Upper lobe of right lung (tissue), 1 donor: ENCODE results near the gene MLN. TPM values are rescaled to one million over a fixed set of nuclear protein-coding genes. Genes with fewer than 3 reads are reported as not detected.

Experiments used
- ATAC-seq: fragments of 200-7000 bp; cut with Tn5 transposase; one replicate; pipeline ENCODE4 v1.9.1; 2020; ENCODE audit warnings: mild to moderate bottlenecking, moderate library complexity
- DNase-seq: peaks from one replicate; pipeline ENCODE4 v3.0.0-alpha.2; 2020
- H3K27ac ChIP-seq: fragments of 200-600 bp; one replicate; pipeline ENCODE4 v1.8.0; 2022
- H3K27me3 ChIP-seq: fragments of 200-600 bp; one replicate; pipeline ENCODE4 v1.8.0; 2022; ENCODE audit warnings: mild to moderate bottlenecking
- H3K36me3 ChIP-seq: fragments of 200-600 bp; one replicate; pipeline ENCODE4 v1.8.0; 2022
- H3K4me1 ChIP-seq: fragments of 200-600 bp; one replicate; pipeline ENCODE4 v1.8.0; 2022
- H3K4me3 ChIP-seq: fragments of 200-600 bp; one replicate; pipeline ENCODE4 v1.8.0; 2022; ENCODE audit warnings: mild to moderate bottlenecking
- H3K9me3 ChIP-seq: fragments of 200-600 bp; one replicate; pipeline ENCODE4 v1.8.0; 2022
- intact Hi-C: fragments of 100-400 bp; cut with DNase I; formaldehyde crosslinking; loops from one replicate; pipeline ENCODE4 v1.11.0; 2022
- total RNA-seq: library from RNA; stranded (reverse); fragmentation: NEBNext Ultra II Directional; extraction: Animal tissue kit (Norgen Biotek cat#: 25700); gene quantifications from one replicate; pipeline ENCODE4 v1.2.1, GENCODE V29; 2021
- TF ChIP-seq, protein P1 (sequence below): fragments of 200-600 bp; IDR thresholded peaks from one replicate; pipeline ENCODE4 v1.8.0; 2022; ENCODE audit warnings: antibody characterized with exemption
- donor health status: DM: no; HTN: yes; CAD: no; lungs with severe emphysema.

Gene MLN
- total RNA-seq, 1 donor from 2014 or later, result not detected

- Histone ChIP-seq H3K36me3 (no peaks in the 10 kb centered on the region), H3K4me1 (peaks cover 12% of the 10 kb centered on the region), H3K4me3 (no peak overlapping the region), H3K27me3 (no peaks in the 10 kb centered on the region), H3K9me3 (no peaks in the 10 kb centered on the region), H3K27ac (no peak overlapping the region)
- ATAC-seq (no peak), DNase-seq (no peak)
- intact Hi-C loops, result no loop called here
- TF ChIP-seq, protein P1, sequence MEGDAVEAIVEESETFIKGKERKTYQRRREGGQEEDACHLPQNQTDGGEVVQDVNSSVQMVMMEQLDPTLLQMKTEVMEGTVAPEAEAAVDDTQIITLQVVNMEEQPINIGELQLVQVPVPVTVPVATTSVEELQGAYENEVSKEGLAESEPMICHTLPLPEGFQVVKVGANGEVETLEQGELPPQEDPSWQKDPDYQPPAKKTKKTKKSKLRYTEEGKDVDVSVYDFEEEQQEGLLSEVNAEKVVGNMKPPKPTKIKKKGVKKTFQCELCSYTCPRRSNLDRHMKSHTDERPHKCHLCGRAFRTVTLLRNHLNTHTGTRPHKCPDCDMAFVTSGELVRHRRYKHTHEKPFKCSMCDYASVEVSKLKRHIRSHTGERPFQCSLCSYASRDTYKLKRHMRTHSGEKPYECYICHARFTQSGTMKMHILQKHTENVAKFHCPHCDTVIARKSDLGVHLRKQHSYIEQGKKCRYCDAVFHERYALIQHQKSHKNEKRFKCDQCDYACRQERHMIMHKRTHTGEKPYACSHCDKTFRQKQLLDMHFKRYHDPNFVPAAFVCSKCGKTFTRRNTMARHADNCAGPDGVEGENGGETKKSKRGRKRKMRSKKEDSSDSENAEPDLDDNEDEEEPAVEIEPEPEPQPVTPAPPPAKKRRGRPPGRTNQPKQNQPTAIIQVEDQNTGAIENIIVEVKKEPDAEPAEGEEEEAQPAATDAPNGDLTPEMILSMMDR, result no peak
Measured at GRCh38 chr6:33839399-33840047, 35.7 kb upstream of the MLN start.

DNA sequence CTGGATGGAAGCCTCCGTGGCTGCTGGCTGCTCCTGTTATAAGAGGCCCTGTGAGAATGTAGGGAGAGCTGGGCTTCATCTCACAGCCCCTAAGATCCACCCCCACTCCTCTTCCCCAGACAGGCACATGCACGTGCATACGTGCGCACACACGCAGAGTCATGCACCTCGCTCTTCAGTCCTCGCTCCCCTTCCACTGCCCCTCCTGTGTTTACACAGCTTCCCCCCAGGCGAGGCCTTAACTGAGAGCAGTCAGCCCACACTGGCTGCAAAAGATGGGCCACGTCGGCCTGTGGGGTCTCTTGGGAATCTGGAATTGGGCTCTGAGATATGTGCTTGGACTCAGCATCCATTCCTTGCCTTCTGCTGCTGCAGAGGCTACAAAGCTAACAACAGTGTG lies 35.2 kb upstream of the MLN start:
- TF ChIP-seq, protein P1, result no peak
- H3K4me3 ChIP-seq, result no peak overlapping the region
- no peaks in the 10 kb centered on the region for H3K9me3 ChIP-seq
- no peaks in the 10 kb centered on the region for H3K36me3 ChIP-seq
- intact Hi-C loops, result no loop called here
- no peaks in the 10 kb centered on the region for H3K27me3 ChIP-seq
- no peak for ATAC-seq
- H3K4me1 ChIP-seq, result peaks cover 12% of the 10 kb centered on the region
- no peak for DNase-seq
- H3K27ac ChIP-seq, result no peak overlapping the region

GRCh38 chr6:33837971-33838665 lies 34.3 kb upstream of the MLN start:
- no peaks in the 10 kb centered on the region for H3K9me3 ChIP-seq
- H3K36me3 ChIP-seq, result no peaks in the 10 kb centered on the region
- H3K27me3 ChIP-seq, result no peaks in the 10 kb centered on the region
- peaks cover 12% of the 10 kb centered on the region for H3K4me1 ChIP-seq
- TF ChIP-seq, protein P1, result no peak
- intact Hi-C loops, result no loop called here
- no peak overlapping the region for H3K27ac ChIP-seq
- no peak overlapping the region for H3K4me3 ChIP-seq
- no peak for ATAC-seq
- DNase-seq, result no peak

GRCh38 chr6:33836806-33837469 lies 33.1 kb upstream of the MLN start:
- Histone ChIP-seq H3K4me1 (peaks cover 12% of the 10 kb centered on the region), H3K4me3 (no peak overlapping the region), H3K27ac (no peak overlapping the region), H3K27me3 (no peaks in the 10 kb centered on the region), H3K36me3 (no peaks in the 10 kb centered on the region), H3K9me3 (no peaks in the 10 kb centered on the region)
- TF ChIP-seq, protein P1, result no peak
- intact Hi-C loops, result no loop called here
- DNase-seq (no peak), ATAC-seq (no peak)

DNA sequence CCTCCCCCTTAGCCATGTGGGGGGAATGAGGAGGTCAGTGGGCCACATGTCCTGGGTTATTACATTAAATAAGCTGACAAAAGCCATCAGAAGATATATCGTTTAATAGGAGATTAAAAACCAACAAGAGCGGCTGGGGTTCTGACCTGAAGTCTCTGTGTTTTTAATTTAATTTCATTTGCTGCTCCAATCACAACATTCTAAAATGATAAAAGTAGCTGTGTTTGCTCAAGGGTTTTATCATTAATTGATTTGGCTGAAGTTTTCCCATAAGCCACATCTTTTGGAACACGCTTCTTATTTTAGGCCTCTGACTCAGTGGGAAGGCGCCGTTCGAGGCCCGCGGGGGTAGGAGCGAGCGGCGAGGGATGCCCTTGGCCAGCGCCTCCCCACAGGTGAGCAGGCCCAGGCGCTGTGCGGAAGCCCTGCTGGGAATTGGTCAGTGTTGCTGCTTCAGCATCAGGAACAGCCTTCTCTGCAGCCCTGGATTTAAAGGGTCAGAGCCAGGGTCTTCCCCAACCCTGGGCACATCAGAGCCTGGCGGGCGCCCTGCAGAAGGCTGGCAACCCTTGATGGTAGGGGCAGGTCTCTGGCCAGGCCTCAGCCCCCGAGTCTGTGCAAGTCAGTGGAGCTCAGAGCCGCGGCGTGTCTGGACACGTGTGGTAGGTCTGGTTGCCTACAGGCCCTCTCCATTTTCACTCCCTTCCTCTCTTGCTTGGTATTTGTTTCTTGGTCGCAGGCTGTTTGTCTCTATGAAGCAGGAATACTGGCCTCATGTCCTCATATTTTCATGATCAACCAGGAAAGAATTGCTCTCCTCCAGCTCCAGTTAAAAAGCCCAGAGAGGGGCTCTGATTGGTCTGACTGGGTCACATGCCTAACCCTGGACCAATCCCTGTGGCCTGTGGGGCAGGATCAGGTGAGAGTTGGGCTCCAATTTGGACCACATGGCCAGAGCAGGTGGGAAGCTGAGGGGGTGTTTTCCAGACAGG lies 30.9 kb upstream of the MLN start:
- TF ChIP-seq, protein P1, result no peak
- Histone ChIP-seq H3K9me3 (no peaks in the 10 kb centered on the region), H3K36me3 (no peaks in the 10 kb centered on the region), H3K4me1 (peaks cover 3% of the 10 kb centered on the region), H3K4me3 (no peak overlapping the region), H3K27ac (no peak overlapping the region), H3K27me3 (peaks cover 5% of the 10 kb centered on the region)
- no peak for ATAC-seq
- no peak for DNase-seq
- intact Hi-C loops, result no loop called here
